Stomach (tissue), 9 donors: ENCODE measurements around the gene ATP8A1. TPM values are rescaled to one million over a fixed set of nuclear protein-coding genes. Genes with fewer than 3 reads are reported as not detected.

Experiments used
- DNase-seq, 2 donors: peaks; one replicate each; pipeline versions ENCODE4 v3.0.0 to v3.0.0-alpha.2; 2013 to 2019
- H3K27ac ChIP-seq, 5 donors: fragments of 200-600 bp in 4 of 5; sonication (generic) in 4 of 5; one replicate each; pipeline ENCODE4 v1.5.1; 2013 to 2019; ENCODE audit warnings: mild to moderate bottlenecking in 1 of 5, moderate library complexity in 1 of 5
- H3K27me3 ChIP-seq, 3 donors: fragments of 200-600 bp; sonication (generic); one replicate each; pipeline ENCODE4 v1.5.1; 2017 to 2019; ENCODE audit warnings: mixed run types in 1 of 3
- H3K36me3 ChIP-seq, 4 donors: fragments of 200-600 bp; sonication (generic); 1 replicate in 3 of 4; 2 replicates in 1 of 4; pipeline ENCODE4 v1.5.1; 2016 to 2019
- H3K4me1 ChIP-seq, 4 donors: fragments of 200-600 bp; sonication (generic); one replicate each; pipeline ENCODE4 v1.5.1; 2016 to 2019
- H3K4me3 ChIP-seq, 4 donors: fragments of 200-600 bp; sonication (generic) in 3 of 4; one replicate each; pipeline ENCODE4 v1.5.1; 2016 to 2019; ENCODE audit warnings: mild to moderate bottlenecking in 1 of 4
- H3K9me3 ChIP-seq, 4 donors: fragments of 200-600 bp; sonication (generic); one replicate each; pipeline ENCODE4 v1.5.1; 2016 to 2019
- CTCF ChIP-seq, 7 experiments: fragments of 450-650 bp in 4 of 7; fragments of 200-600 bp in 3 of 7; sonication (generic) in 3 of 7; IDR thresholded peaks; one replicate each; pipeline ENCODE4 v1.5.1; 2016 to 2019; ENCODE audit warnings: antibody characterized with exemption in 7 of 7, control low read depth in 2 of 7, mild to moderate bottlenecking in 1 of 7
- EP300 ChIP-seq: sonication (generic); formaldehyde crosslinking; IDR thresholded peaks from one replicate; pipeline ENCODE4 v1.6.1; 2017; ENCODE audit warnings: antibody characterized with exemption
- POLR2A ChIP-seq, 4 donors: fragments of 450-650 bp; IDR thresholded peaks; one replicate each; pipeline ENCODE4 v1.6.1; 2016; ENCODE audit warnings: antibody characterized with exemption in 4 of 4, control low read depth in 2 of 4, mild to moderate bottlenecking in 1 of 4, moderate library complexity in 1 of 4
- POLR2AphosphoS5 ChIP-seq, 3 donors: sonication (generic); formaldehyde crosslinking; IDR thresholded peaks; one replicate each; pipeline ENCODE4 v1.6.1; 2016; ENCODE audit warnings: antibody characterized with exemption in 3 of 3
- WGBS, 5 donors: extraction: QIAGEN DNeasy Blood & Tissue Kit in 3 of 5; methylation state at CpG; one replicate each; pipeline versions ENCODE4 v1.1.5 to v1.1.7; 2013 to 2018; 5-methylcytosine and 5-hydroxymethylcytosine counted together
- intact Hi-C: fragments of 100-400 bp; cut with DNase I; formaldehyde crosslinking; loops from one replicate; pipeline ENCODE4 v1.15.1; 2023; ENCODE audit warnings: low total_unique reads
- polyA plus RNA-seq, 3 donors: library from polyadenylated mRNA; stranded (reverse); fragments of 200-250 nt; gene quantifications; one replicate each; pipeline ENCODE4 v1.2.3, GENCODE V29; 2013
- total RNA-seq, 5 donors: library from RNA; depleted of rRNA; stranded (reverse); fragments of >200 nt; gene quantifications; one replicate each; pipeline versions ENCODE4 v1.1.0 to v1.2.3, GENCODE V29; 2014 to 2016
- donor health status: healthy with polysubstance abuse.
- donor health status: Bipolar disorder and iron deficiency.
- donor health status: healthy.

The ATP8A1 gene
- total and polyA plus RNA-seq, 8 donors = 2.6 to 104 (median 33.2) TPM

DNA sequence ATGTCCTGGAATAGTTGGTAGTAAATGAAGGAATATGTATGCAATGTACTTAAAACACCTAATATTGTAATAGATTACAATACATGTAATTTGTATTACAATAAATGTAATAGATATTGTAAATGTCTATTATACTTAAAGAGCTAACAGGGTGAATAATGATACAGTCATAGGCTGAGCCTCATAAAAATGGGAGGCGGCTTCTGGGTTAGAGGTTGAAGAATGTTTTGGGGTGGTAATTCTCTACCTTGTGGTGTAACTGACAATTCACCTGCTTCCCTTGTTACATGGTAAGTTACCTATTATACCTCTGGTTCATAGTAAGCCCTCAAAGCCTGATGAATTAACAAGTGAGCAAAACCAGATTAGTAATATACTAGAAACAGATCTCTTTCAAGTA, 26.0 kb downstream of the ATP8A1 start:
- no peak overlapping the region for H3K4me3 ChIP-seq
- peaks cover 10 to 36% (median 17%) of the 10 kb centered on the region in 4 donors for H3K4me1 ChIP-seq
- no peak overlapping the region for H3K27ac ChIP-seq
- no peak for DNase-seq
- no peaks in the 10 kb centered on the region for H3K9me3 ChIP-seq
- H3K36me3 ChIP-seq = no peaks in the 10 kb centered on the region
- intact Hi-C loops = no loop called here
- TF ChIP-seq CTCF (IDR thresholded peaks at IDR 0.05) (no peak), POLR2AphosphoS5 (IDR thresholded peaks at IDR 0.05) (no peak), EP300 (no peak), POLR2A (IDR thresholded peaks at IDR 0.05) (no peak)
- no peaks in the 10 kb centered on the region for H3K27me3 ChIP-seq
- 94 to 100% (median 100%) methylated on average over 1 of the region's 1 CpG for WGBS, 5 donors

GRCh38 chr4:42628740-42629139, 28.2 kb downstream of the ATP8A1 start:
- TF ChIP-seq POLR2A (IDR thresholded peaks at IDR 0.05) = no peak
- TF ChIP-seq EP300 = no peak
- no peak for TF ChIP-seq CTCF (IDR thresholded peaks at IDR 0.05)
- no peak for TF ChIP-seq POLR2AphosphoS5 (IDR thresholded peaks at IDR 0.05)
- Histone ChIP-seq H3K27ac (peak overlapping the region in 2 of 5 donors; percentile 54 to 58), H3K4me1 (peaks cover 10 to 31% (median 17%) of the 10 kb centered on the region in 4 donors), H3K4me3 (no peak overlapping the region), H3K9me3 (no peaks in the 10 kb centered on the region), H3K36me3 (peaks cover 0 to under 1% (median 0%) of the 10 kb centered on the region in 4 donors), H3K27me3 (no peaks in the 10 kb centered on the region)
- 76 to 81% (median 78%) methylated on average over 4 of the region's 4 CpGs for WGBS, 5 donors
- DNase-seq = no peak
- intact Hi-C loops = no loop called here

GRCh38 chr4:42627885-42628646, 28.8 kb downstream of the ATP8A1 start:
- Histone ChIP-seq H3K36me3 (peaks cover 0 to 6% (median 2%) of the 10 kb centered on the region in 4 donors), H3K27ac (peak overlapping the region in 4 of 5 donors; percentile 11 to 58 (median 38)), H3K9me3 (no peaks in the 10 kb centered on the region), H3K4me1 (peaks cover 10 to 24% (median 17%) of the 10 kb centered on the region in 4 donors), H3K27me3 (no peaks in the 10 kb centered on the region), H3K4me3 (no peak overlapping the region)
- 19 to 38% (median 31%) methylated on average over 9 of the region's 9 CpGs for WGBS, 5 donors
- intact Hi-C loops = no loop called here
- TF ChIP-seq POLR2A (IDR thresholded peaks at IDR 0.05) = no peak
- no peak for TF ChIP-seq EP300
- TF ChIP-seq CTCF (IDR thresholded peaks at IDR 0.05) = no peak
- TF ChIP-seq POLR2AphosphoS5 (IDR thresholded peaks at IDR 0.05) = no peak
- peak; percentile 66 to 81 for DNase-seq

DNA sequence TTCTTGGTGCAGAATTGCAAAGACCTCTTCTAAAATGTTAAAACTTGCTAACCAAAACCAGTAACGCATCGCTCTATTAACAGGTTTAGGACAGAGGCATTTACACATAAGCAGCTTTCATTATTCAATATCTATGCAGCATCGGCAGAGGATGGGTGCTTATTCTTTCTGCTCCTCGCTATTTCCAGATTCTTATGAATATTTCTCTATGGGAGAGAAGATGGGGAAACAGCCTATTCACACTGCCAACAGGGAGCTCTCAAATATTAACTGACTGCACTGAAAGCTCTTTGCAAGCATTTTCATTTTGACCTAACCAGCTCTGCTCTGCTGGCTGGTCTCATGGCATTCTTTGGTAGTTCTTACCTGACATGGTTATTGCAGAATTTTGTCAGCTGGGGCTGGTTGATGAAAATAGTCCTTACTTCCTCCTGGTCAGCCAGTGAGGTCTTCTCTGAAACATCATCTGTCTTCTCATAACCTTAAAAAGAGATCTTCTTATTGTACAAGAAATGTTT, 30.2 kb downstream of the ATP8A1 start:
- peaks cover 10 to 23% (median 17%) of the 10 kb centered on the region in 4 donors for H3K4me1 ChIP-seq
- intact Hi-C loops = no loop called here
- H3K9me3 ChIP-seq = no peaks in the 10 kb centered on the region
- H3K27ac ChIP-seq = no peak overlapping the region
- DNase-seq = no peak
- H3K27me3 ChIP-seq = no peaks in the 10 kb centered on the region
- H3K4me3 ChIP-seq = no peak overlapping the region
- peaks cover 0 to 7% (median 2%) of the 10 kb centered on the region in 4 donors for H3K36me3 ChIP-seq
- TF ChIP-seq EP300 (no peak), CTCF (IDR thresholded peaks at IDR 0.05) (no peak), POLR2A (IDR thresholded peaks at IDR 0.05) (no peak), POLR2AphosphoS5 (IDR thresholded peaks at IDR 0.05) (no peak)
- 81 to 95% (median 92%) methylated on average over 4 of the region's 4 CpGs for WGBS, 5 donors
